Amygdala (tissue), 56 donors: ENCODE measurements around the gene PARD3B.

ENCODE experiments used
- DNase-seq, 56 donors: peaks; one replicate each; lab custom pipeline; 2025; lab: John Stamatoyannopoulos, UW

Gene PARD3B

GRCh38 chr2:204737296-204737695 is 192.0 kb downstream of the PARD3B start:
- DNase-seq = no peak

- no peak for DNase-seq
These were observed 193.4 kb downstream of the PARD3B start for GRCh38 chr2:204738721-204739120.

GRCh38 chr2:204743393-204743960 is 198.2 kb downstream of the PARD3B start:
- no peak for DNase-seq

GRCh38 chr2:204744506-204744905 is 199.2 kb downstream of the PARD3B start:
- no peak for DNase-seq

GRCh38 chr2:204748286-204748685 is 203.0 kb downstream of the PARD3B start:
- no peak for DNase-seq

GRCh38 chr2:204749319-204749718 is 204.0 kb downstream of the PARD3B start:
- no peak for DNase-seq

GRCh38 chr2:204750389-204750788 is 205.1 kb downstream of the PARD3B start:
- DNase-seq = no peak

- no peak for DNase-seq
These were observed 206.2 kb downstream of the PARD3B start for GRCh38 chr2:204751472-204751871.

GRCh38 chr2:204753841-204754240 is 208.6 kb downstream of the PARD3B start:
- no peak for DNase-seq

- no peak for DNase-seq
These were observed 209.6 kb downstream of the PARD3B start for GRCh38 chr2:204754898-204755297.

- no peak for DNase-seq
These were observed 218.9 kb downstream of the PARD3B start for GRCh38 chr2:204763974-204764703.

- no peak for DNase-seq
These were observed 225.5 kb downstream of the PARD3B start for GRCh38 chr2:204770735-204771134.

GRCh38 chr2:204771721-204772120 is 226.4 kb downstream of the PARD3B start:
- no peak for DNase-seq

- DNase-seq = no peak
These were observed 227.3 kb downstream of the PARD3B start for GRCh38 chr2:204772546-204772945.

- no peak for DNase-seq
These were observed 230.5 kb downstream of the PARD3B start for GRCh38 chr2:204775766-204776165.

- no peak for DNase-seq
These were observed 231.7 kb downstream of the PARD3B start for GRCh38 chr2:204776781-204777559.

GRCh38 chr2:204779771-204780170 is 234.5 kb downstream of the PARD3B start:
- no peak for DNase-seq

GRCh38 chr2:204781941-204782340 is 236.7 kb downstream of the PARD3B start:
- no peak for DNase-seq

- DNase-seq = no peak
These were observed 244.8 kb downstream of the PARD3B start for GRCh38 chr2:204790076-204790475.

GRCh38 chr2:204791230-204791629 is 246.0 kb downstream of the PARD3B start:
- DNase-seq = no peak

GRCh38 chr2:204794624-204795023 is 249.3 kb downstream of the PARD3B start:
- no peak for DNase-seq

GRCh38 chr2:204795156-204795555 is 249.9 kb downstream of the PARD3B start:
- DNase-seq = no peak
